Measurements from ENCODE around the gene CCDC200. TPM values are rescaled to one million over a fixed set of nuclear protein-coding genes. Genes with fewer than 3 reads are reported as not detected.
A peak's percentile ranks its signal among the peaks of the same experiment; 100 is the strongest.
"Not testable (repeated sequence)": the region's sequence is repeated elsewhere in the genome, so short reads cannot be mapped to it uniquely, and the experiment has no call there.

The CCDC200 gene
- total RNA-seq, 1 donor from 2014 or later: not detected

GRCh38 chr17:43231205-43232020 lies 3.0 kb upstream of the CCDC200 start:
- H3K4me1 Mint-ChIP-seq (ENCODE audit: unreplicated experiment); H3K36me3 Mint-ChIP-seq (ENCODE audit: low read depth, unreplicated experiment); H3K9me3 Mint-ChIP-seq (ENCODE audit: unreplicated experiment); H3K27ac Mint-ChIP-seq (ENCODE audit: unreplicated experiment); H3K27me3 Mint-ChIP-seq (ENCODE audit: unreplicated experiment): not testable (repeated sequence)
- H3K4me3 Mint-ChIP-seq (ENCODE audit: unreplicated experiment): peak overlapping the region; percentile 12
- DNase-seq (ENCODE audit: low spot score): peak; percentile 4

- no peak for DNase-seq (ENCODE audit: low spot score)
- H3K9me3 Mint-ChIP-seq (ENCODE audit: unreplicated experiment): no peaks in the 10 kb centered on the region
- H3K27me3 Mint-ChIP-seq (ENCODE audit: unreplicated experiment): peaks cover 6% of the 10 kb centered on the region
- no peak overlapping the region for H3K4me3 Mint-ChIP-seq (ENCODE audit: unreplicated experiment)
- peaks cover 4% of the 10 kb centered on the region for H3K36me3 Mint-ChIP-seq (ENCODE audit: low read depth, unreplicated experiment)
- TF ChIP-seq CTCF (IDR thresholded peaks at IDR 0.05; ENCODE audit: unreplicated experiment): no peak
- peaks cover 6% of the 10 kb centered on the region for H3K4me1 Mint-ChIP-seq (ENCODE audit: unreplicated experiment)
- H3K27ac Mint-ChIP-seq (ENCODE audit: unreplicated experiment): no peak overlapping the region
These were observed 2.0 kb downstream of the CCDC200 start for GRCh38 chr17:43226393-43226792.

GRCh38 chr17:43224146-43224705 lies 4.2 kb downstream of the CCDC200 start:
- Mint-ChIP-seq H3K4me3 (ENCODE audit: unreplicated experiment) (no peak overlapping the region), H3K27me3 (ENCODE audit: unreplicated experiment) (peaks cover 6% of the 10 kb centered on the region), H3K9me3 (ENCODE audit: unreplicated experiment) (no peaks in the 10 kb centered on the region), H3K27ac (ENCODE audit: unreplicated experiment) (no peak overlapping the region), H3K36me3 (ENCODE audit: low read depth, unreplicated experiment) (peaks cover 4% of the 10 kb centered on the region), H3K4me1 (ENCODE audit: unreplicated experiment) (peaks cover 18% of the 10 kb centered on the region)
- DNase-seq (ENCODE audit: low spot score): no peak
- no peak for TF ChIP-seq CTCF (IDR thresholded peaks at IDR 0.05; ENCODE audit: unreplicated experiment)

GRCh38 chr17:43220511-43221125 lies 7.8 kb downstream of the CCDC200 start:
- no peak for DNase-seq (ENCODE audit: low spot score)
- peaks cover 12% of the 10 kb centered on the region for H3K27me3 Mint-ChIP-seq (ENCODE audit: unreplicated experiment)
- H3K4me3 Mint-ChIP-seq (ENCODE audit: unreplicated experiment): no peak overlapping the region
- no peak for TF ChIP-seq CTCF (IDR thresholded peaks at IDR 0.05; ENCODE audit: unreplicated experiment)
- no peaks in the 10 kb centered on the region for H3K9me3 Mint-ChIP-seq (ENCODE audit: unreplicated experiment)
- H3K4me1 Mint-ChIP-seq (ENCODE audit: unreplicated experiment): peaks cover 36% of the 10 kb centered on the region
- peaks cover 16% of the 10 kb centered on the region for H3K36me3 Mint-ChIP-seq (ENCODE audit: low read depth, unreplicated experiment)
- H3K27ac Mint-ChIP-seq (ENCODE audit: unreplicated experiment): no peak overlapping the region

GRCh38 chr17:43219746-43220380 lies 8.6 kb downstream of the CCDC200 start:
- TF ChIP-seq CTCF (IDR thresholded peaks at IDR 0.05; ENCODE audit: unreplicated experiment): no peak
- H3K27me3 Mint-ChIP-seq (ENCODE audit: unreplicated experiment): peaks cover 15% of the 10 kb centered on the region
- H3K4me3 Mint-ChIP-seq (ENCODE audit: unreplicated experiment): no peak overlapping the region
- no peak for DNase-seq (ENCODE audit: low spot score)
- no peak overlapping the region for H3K27ac Mint-ChIP-seq (ENCODE audit: unreplicated experiment)
- H3K36me3 Mint-ChIP-seq (ENCODE audit: low read depth, unreplicated experiment): peaks cover 20% of the 10 kb centered on the region
- no peaks in the 10 kb centered on the region for H3K9me3 Mint-ChIP-seq (ENCODE audit: unreplicated experiment)
- H3K4me1 Mint-ChIP-seq (ENCODE audit: unreplicated experiment): peaks cover 42% of the 10 kb centered on the region

Data from endothelial cell (in vitro differentiated cells).